ENCODE data around the gene PHRF1.

DNA sequence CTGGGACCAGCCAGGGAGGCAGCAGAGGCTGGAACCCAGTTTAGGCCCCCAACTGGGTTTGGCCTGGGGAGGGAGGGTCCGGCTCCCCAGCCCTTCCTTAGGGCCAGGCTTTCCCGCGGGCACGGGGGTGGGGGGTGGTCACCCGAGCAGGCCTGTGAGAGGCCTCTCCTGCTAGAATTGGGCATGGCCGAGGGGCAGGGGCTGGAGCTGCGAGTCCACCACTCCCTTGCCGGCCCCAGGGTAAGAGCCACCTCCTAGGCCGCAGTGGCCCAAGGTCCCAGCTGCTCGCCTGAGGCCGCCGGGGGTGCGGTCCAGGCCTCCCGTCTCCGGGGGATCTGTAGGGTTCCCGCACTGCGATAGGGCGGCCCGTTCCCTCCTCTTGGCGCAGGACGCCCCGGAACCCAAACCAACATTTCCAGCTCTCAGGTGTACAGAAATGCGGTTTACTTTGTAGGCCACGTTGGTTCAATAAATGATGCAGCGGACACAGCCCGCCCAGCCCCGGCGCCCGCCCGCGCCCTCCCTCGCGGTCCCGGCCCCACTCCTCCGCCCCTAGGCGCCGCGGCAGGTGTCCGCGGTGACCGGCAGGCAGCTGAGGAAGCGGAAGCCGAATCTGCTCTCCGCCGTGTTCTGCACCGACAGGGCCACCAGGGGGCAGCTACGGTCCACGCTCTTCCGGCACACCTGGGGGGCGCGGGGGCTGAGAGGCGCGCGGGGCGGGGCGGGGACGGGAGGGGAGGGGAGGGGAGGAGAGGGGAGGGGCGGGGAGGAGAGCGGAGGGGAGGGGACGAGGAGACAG lies 21.6 kb upstream of the PHRF1 start:
- TF ChIP-seq EZH2phosphoT487 (IDR thresholded peaks at IDR 0.05; ENCODE audit: low read length) (no peak), EZH2 (optimal IDR thresholded peaks at IDR 0.05; ENCODE audit: low read depth, low read length) (no peak)
- TF ChIP-seq, protein P1, sequence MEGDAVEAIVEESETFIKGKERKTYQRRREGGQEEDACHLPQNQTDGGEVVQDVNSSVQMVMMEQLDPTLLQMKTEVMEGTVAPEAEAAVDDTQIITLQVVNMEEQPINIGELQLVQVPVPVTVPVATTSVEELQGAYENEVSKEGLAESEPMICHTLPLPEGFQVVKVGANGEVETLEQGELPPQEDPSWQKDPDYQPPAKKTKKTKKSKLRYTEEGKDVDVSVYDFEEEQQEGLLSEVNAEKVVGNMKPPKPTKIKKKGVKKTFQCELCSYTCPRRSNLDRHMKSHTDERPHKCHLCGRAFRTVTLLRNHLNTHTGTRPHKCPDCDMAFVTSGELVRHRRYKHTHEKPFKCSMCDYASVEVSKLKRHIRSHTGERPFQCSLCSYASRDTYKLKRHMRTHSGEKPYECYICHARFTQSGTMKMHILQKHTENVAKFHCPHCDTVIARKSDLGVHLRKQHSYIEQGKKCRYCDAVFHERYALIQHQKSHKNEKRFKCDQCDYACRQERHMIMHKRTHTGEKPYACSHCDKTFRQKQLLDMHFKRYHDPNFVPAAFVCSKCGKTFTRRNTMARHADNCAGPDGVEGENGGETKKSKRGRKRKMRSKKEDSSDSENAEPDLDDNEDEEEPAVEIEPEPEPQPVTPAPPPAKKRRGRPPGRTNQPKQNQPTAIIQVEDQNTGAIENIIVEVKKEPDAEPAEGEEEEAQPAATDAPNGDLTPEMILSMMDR (IDR thresholded peaks at IDR 0.05; ENCODE audit: low read length), result peak; percentile 51
